ENCODE data around the gene PDIA6.

PDIA6 gene

GRCh38 chr2:10772201-10772867 is 40.3 kb downstream of the PDIA6 start:
- TF ChIP-seq, protein P1, sequence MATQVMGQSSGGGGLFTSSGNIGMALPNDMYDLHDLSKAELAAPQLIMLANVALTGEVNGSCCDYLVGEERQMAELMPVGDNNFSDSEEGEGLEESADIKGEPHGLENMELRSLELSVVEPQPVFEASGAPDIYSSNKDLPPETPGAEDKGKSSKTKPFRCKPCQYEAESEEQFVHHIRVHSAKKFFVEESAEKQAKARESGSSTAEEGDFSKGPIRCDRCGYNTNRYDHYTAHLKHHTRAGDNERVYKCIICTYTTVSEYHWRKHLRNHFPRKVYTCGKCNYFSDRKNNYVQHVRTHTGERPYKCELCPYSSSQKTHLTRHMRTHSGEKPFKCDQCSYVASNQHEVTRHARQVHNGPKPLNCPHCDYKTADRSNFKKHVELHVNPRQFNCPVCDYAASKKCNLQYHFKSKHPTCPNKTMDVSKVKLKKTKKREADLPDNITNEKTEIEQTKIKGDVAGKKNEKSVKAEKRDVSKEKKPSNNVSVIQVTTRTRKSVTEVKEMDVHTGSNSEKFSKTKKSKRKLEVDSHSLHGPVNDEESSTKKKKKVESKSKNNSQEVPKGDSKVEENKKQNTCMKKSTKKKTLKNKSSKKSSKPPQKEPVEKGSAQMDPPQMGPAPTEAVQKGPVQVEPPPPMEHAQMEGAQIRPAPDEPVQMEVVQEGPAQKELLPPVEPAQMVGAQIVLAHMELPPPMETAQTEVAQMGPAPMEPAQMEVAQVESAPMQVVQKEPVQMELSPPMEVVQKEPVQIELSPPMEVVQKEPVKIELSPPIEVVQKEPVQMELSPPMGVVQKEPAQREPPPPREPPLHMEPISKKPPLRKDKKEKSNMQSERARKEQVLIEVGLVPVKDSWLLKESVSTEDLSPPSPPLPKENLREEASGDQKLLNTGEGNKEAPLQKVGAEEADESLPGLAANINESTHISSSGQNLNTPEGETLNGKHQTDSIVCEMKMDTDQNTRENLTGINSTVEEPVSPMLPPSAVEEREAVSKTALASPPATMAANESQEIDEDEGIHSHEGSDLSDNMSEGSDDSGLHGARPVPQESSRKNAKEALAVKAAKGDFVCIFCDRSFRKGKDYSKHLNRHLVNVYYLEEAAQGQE (IDR thresholded peaks at IDR 0.05; ENCODE audit: insufficient replicate concordance, low read depth): no peak
- no peak for TF ChIP-seq SPI1 (IDR thresholded peaks at IDR 0.05; ENCODE audit: borderline replicate concordance, low read depth)
- TF ChIP-seq, protein P2, sequence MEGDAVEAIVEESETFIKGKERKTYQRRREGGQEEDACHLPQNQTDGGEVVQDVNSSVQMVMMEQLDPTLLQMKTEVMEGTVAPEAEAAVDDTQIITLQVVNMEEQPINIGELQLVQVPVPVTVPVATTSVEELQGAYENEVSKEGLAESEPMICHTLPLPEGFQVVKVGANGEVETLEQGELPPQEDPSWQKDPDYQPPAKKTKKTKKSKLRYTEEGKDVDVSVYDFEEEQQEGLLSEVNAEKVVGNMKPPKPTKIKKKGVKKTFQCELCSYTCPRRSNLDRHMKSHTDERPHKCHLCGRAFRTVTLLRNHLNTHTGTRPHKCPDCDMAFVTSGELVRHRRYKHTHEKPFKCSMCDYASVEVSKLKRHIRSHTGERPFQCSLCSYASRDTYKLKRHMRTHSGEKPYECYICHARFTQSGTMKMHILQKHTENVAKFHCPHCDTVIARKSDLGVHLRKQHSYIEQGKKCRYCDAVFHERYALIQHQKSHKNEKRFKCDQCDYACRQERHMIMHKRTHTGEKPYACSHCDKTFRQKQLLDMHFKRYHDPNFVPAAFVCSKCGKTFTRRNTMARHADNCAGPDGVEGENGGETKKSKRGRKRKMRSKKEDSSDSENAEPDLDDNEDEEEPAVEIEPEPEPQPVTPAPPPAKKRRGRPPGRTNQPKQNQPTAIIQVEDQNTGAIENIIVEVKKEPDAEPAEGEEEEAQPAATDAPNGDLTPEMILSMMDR (IDR thresholded peaks at IDR 0.05; ENCODE audit: insufficient read depth, low read length): no peak
- TF ChIP-seq POLR2AphosphoS5 (IDR thresholded peaks at IDR 0.05; ENCODE audit: low read depth): no peak
- TF ChIP-seq GABPA (IDR thresholded peaks at IDR 0.05; ENCODE audit: low read depth): no peak
- no peak overlapping the region for H3K27ac ChIP-seq (replicated peaks)
- no peak for DNase-seq (ENCODE audit: low read depth in 1 of 2, low spot score in 1 of 2)
- H3K27me3 ChIP-seq (ENCODE audit: insufficient read depth, poor library complexity, severe bottlenecking): peaks cover 7% of the 10 kb centered on the region
- H3K4me3 ChIP-seq (replicated peaks; ENCODE audit: insufficient read depth, low read length): no peak overlapping the region

- TF ChIP-seq SPI1 (IDR thresholded peaks at IDR 0.05; ENCODE audit: borderline replicate concordance, low read depth) (no peak), POLR2AphosphoS5 (IDR thresholded peaks at IDR 0.05; ENCODE audit: low read depth) (no peak), GABPA (IDR thresholded peaks at IDR 0.05; ENCODE audit: low read depth) (no peak)
- TF ChIP-seq, protein P2 (IDR thresholded peaks at IDR 0.05; ENCODE audit: insufficient read depth, low read length): no peak
- TF ChIP-seq, protein P1 (IDR thresholded peaks at IDR 0.05; ENCODE audit: insufficient replicate concordance, low read depth): no peak
- H3K27ac ChIP-seq (replicated peaks): no peak overlapping the region
- peaks cover 7% of the 10 kb centered on the region for H3K27me3 ChIP-seq (ENCODE audit: insufficient read depth, poor library complexity, severe bottlenecking)
- H3K4me3 ChIP-seq (replicated peaks; ENCODE audit: insufficient read depth, low read length): no peak overlapping the region
- DNase-seq (ENCODE audit: low read depth in 1 of 2, low spot score in 1 of 2): no peak
Measured at GRCh38 chr2:10771786-10772185, 40.8 kb downstream of the PDIA6 start.

DNA sequence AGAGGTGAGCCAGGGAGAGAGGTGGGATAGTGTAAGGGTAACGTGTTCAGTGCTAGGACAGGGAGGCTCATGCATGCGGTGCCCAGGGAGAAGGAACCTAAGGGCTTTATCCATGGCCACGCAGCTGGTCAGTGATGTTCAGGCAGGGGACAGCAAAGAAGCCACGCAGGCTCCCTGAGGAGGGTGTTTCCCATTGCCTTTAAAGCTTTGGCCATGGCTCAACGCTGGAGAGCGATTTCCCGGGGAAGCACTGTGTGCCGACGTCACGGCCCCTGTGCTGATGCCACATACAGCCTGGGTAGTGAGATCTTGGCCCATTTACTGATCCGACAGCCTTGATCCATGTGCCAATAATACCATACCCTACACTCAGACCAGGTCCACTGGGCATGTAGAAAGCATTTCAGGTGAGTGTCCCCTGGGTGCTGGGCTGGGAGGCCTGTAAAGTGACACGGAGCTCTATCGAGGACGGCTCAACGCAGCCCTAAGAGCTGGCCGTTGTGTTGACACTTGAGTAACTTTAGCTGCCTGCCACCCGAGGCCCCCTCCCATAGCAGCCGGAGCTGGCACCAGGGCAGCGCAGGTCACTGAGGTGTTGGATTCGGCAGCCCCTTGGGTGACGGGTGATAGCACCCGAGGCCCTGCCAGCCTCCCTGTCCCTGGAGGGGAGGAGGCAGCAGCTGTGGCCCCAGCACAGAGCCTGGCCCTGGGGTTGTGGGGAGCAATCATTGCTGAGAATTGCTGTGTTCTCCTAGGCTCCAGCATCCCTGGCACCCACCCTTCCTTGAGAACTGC is 41.4 kb downstream of the PDIA6 start:
- Histone ChIP-seq H3K4me3 (replicated peaks; ENCODE audit: insufficient read depth, low read length) (no peak overlapping the region), H3K27me3 (ENCODE audit: insufficient read depth, poor library complexity, severe bottlenecking) (peaks cover 7% of the 10 kb centered on the region), H3K27ac (replicated peaks) (no peak overlapping the region)
- no peak for DNase-seq (ENCODE audit: low read depth in 1 of 2, low spot score in 1 of 2)
- TF ChIP-seq GABPA (IDR thresholded peaks at IDR 0.05; ENCODE audit: low read depth): no peak

- Histone ChIP-seq H3K27ac (replicated peaks) (no peak overlapping the region), H3K4me3 (replicated peaks; ENCODE audit: insufficient read depth, low read length) (no peak overlapping the region), H3K27me3 (ENCODE audit: insufficient read depth, poor library complexity, severe bottlenecking) (peaks cover 11% of the 10 kb centered on the region)
- DNase-seq (ENCODE audit: low read depth in 1 of 2, low spot score in 1 of 2): no peak
- TF ChIP-seq POLR2AphosphoS5 (IDR thresholded peaks at IDR 0.05; ENCODE audit: low read depth) (no peak), SPI1 (IDR thresholded peaks at IDR 0.05; ENCODE audit: borderline replicate concordance, low read depth) (no peak), GABPA (IDR thresholded peaks at IDR 0.05; ENCODE audit: low read depth) (no peak)
- TF ChIP-seq, protein P2 (IDR thresholded peaks at IDR 0.05; ENCODE audit: insufficient read depth, low read length): no peak
- TF ChIP-seq, protein P1 (IDR thresholded peaks at IDR 0.05; ENCODE audit: insufficient replicate concordance, low read depth): no peak
Measured at GRCh38 chr2:10768063-10768507, 44.5 kb downstream of the PDIA6 start.

Data from HL-60 (cell line).